Measurements from ENCODE around the gene ZC3H12C. TPM values are rescaled to one million over a fixed set of nuclear protein-coding genes. Genes with fewer than 3 reads are reported as not detected.

ZC3H12C gene
- total and polyA plus RNA-seq, 4 donors = 3.4 to 27.1 (median 9.1) TPM

GRCh38 chr11:110152199-110152598 is 59.0 kb downstream of the ZC3H12C start:
- no peak overlapping the region for H3K27ac ChIP-seq (ENCODE audit: low read depth in 1 of 2, low read length in 1 of 2)
- 79 to 86% methylated on average over 1 of the region's 1 CpG for WGBS, 2 donors
- H3K4me1 ChIP-seq (ENCODE audit: control insufficient read depth in 5 of 5, insufficient read depth in 5 of 5, low read length in 5 of 5) = peaks cover 0 to 17% (median 0%) of the 10 kb centered on the region in 5 donors
- no peaks in the 10 kb centered on the region for H3K9me3 ChIP-seq (ENCODE audit: control insufficient read depth in 4 of 4, insufficient read depth in 3 of 4, low read length in 3 of 4)
- no peaks in the 10 kb centered on the region for H3K27me3 ChIP-seq (ENCODE audit: control insufficient read depth in 3 of 3, insufficient read depth in 3 of 3, low read length in 2 of 3)
- no peak for TF ChIP-seq CTCF (IDR thresholded peaks at IDR 0.05; ENCODE audit: control extremely low read depth, extremely low read depth)
- H3K9ac ChIP-seq (ENCODE audit: insufficient read depth in 1 of 2, low read length in 2 of 2) = no peak overlapping the region
- peaks cover 2 to 4% (median 3%) of the 10 kb centered on the region in 4 donors for H3K36me3 ChIP-seq (ENCODE audit: control insufficient read depth in 4 of 4, insufficient read depth in 4 of 4, low read length in 4 of 4)
- ATAC-seq (ENCODE audit: insufficient read depth, low FRiP score) (no peak), DNase-seq (no peak)
- H3K4me3 ChIP-seq = no peak overlapping the region

DNA sequence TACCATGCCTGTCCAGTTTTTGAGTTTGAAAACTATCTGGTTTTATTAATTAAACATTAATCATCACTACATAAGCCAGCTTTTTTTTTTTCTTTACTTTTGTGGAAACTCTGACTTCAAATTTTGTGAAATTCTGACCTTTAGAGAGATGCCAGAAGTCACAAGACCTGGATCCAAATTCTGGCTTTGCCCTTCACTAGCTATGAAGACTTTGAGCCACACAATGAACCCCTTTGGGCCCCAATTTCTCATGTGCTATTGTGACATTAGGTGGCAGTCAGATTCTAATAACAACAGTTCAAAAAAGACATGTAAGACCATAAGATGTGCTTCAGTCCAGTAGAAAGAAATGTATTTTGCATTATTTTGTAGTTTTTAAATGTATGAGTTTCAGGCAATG is 60.3 kb downstream of the ZC3H12C start:
- ATAC-seq (ENCODE audit: insufficient read depth, low FRiP score) (no peak), DNase-seq (no peak)
- no peaks in the 10 kb centered on the region for H3K27me3 ChIP-seq (ENCODE audit: control insufficient read depth in 3 of 3, insufficient read depth in 3 of 3, low read length in 2 of 3)
- peaks cover 0 to 4% (median 0%) of the 10 kb centered on the region in 5 donors for H3K4me1 ChIP-seq (ENCODE audit: control insufficient read depth in 5 of 5, insufficient read depth in 5 of 5, low read length in 5 of 5)
- H3K27ac ChIP-seq (ENCODE audit: low read depth in 1 of 2, low read length in 1 of 2) = no peak overlapping the region
- H3K9ac ChIP-seq (ENCODE audit: insufficient read depth in 1 of 2, low read length in 2 of 2) = no peak overlapping the region
- no peak for TF ChIP-seq CTCF (IDR thresholded peaks at IDR 0.05; ENCODE audit: control extremely low read depth, extremely low read depth)
- no peaks in the 10 kb centered on the region for H3K9me3 ChIP-seq (ENCODE audit: control insufficient read depth in 4 of 4, insufficient read depth in 3 of 4, low read length in 3 of 4)
- no peak overlapping the region for H3K4me3 ChIP-seq
- peaks cover 2 to 6% (median 4%) of the 10 kb centered on the region in 4 donors for H3K36me3 ChIP-seq (ENCODE audit: control insufficient read depth in 4 of 4, insufficient read depth in 4 of 4, low read length in 4 of 4)

DNA sequence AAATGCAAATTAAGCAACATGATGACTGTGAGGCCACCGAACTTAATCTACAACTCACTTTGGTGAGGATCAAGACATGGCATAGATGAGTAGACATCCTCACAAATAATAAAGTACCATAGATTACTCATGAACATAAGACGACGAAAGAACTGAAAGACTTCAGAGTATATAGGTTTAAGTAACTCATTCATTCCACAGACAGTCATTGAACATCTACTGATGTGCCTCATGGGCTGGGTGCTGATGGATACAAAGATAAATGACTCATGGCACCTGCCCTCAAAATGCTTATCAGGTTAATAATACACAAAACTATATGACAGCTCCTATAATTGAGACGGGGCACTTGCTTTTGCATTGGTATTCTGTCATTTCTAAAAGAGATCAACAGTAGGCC is 63.3 kb downstream of the ZC3H12C start:
- Histone ChIP-seq H3K9me3 (ENCODE audit: control insufficient read depth in 4 of 4, insufficient read depth in 3 of 4, low read length in 3 of 4) (no peaks in the 10 kb centered on the region), H3K27ac (ENCODE audit: low read depth in 1 of 2, low read length in 1 of 2) (no peak overlapping the region), H3K27me3 (ENCODE audit: control insufficient read depth in 3 of 3, insufficient read depth in 3 of 3, low read length in 2 of 3) (no peaks in the 10 kb centered on the region), H3K36me3 (ENCODE audit: control insufficient read depth in 4 of 4, insufficient read depth in 4 of 4, low read length in 4 of 4) (peaks cover 9 to 16% (median 12%) of the 10 kb centered on the region in 4 donors), H3K9ac (ENCODE audit: insufficient read depth in 1 of 2, low read length in 2 of 2) (no peak overlapping the region), H3K4me3 (no peak overlapping the region), H3K4me1 (ENCODE audit: control insufficient read depth in 5 of 5, insufficient read depth in 5 of 5, low read length in 5 of 5) (no peaks in the 10 kb centered on the region)
- 93 to 95% methylated on average over 4 of the region's 4 CpGs for WGBS, 2 donors
- DNase-seq (no peak), ATAC-seq (ENCODE audit: insufficient read depth, low FRiP score) (no peak)
- no peak for TF ChIP-seq CTCF (IDR thresholded peaks at IDR 0.05; ENCODE audit: control extremely low read depth, extremely low read depth)
